GM12878 (cell line): ENCODE results near the gene CCDC172. TPM values are rescaled to one million over a fixed set of nuclear protein-coding genes. Genes with fewer than 3 reads are reported as not detected.

Experiments
- ATAC-seq: fragments of 200-7000 bp; cut with Tn5 transposase; 3 replicates; pipeline ENCODE4 v1.9.1; 2020; ENCODE audit warnings: mild to moderate bottlenecking, moderate library complexity
- BruUV-seq: library from RNA; stranded (reverse); fragments of 400-500 nt; replicated peaks from 2 replicates; lab custom pipeline; 2021; lab: Mats Ljungman, UMichigan
- CTCF ChIA-PET: fragments of 300-600 bp; sonication (Branson Sonifier 250); formaldehyde crosslinking; extraction: SDS; loops from one replicate; lab custom pipeline; 2021; ENCODE audit warnings: inconsistent platforms; lab: Yijun Ruan, JAX
- POLR2A ChIA-PET: fragments of 350-600 bp; formaldehyde crosslinking; extraction: SDS; loops from one replicate; lab custom pipeline; 2021; ENCODE audit warnings: inconsistent platforms; lab: Charles Lee
- RAD21 ChIA-PET: fragments of 300-600 bp; sonication (Branson Sonifier 250); formaldehyde crosslinking; loops from one replicate; lab custom pipeline; 2023; ENCODE audit warnings: antibody characterized with exemption; ENCODE audit not compliant: unreplicated experiment; lab: Charles Lee
- SMC1A ChIA-PET: fragments of 300-600 bp; sonication (Branson Sonifier 250); formaldehyde crosslinking; loops from one replicate; lab custom pipeline; 2023; ENCODE audit not compliant: unreplicated experiment, uncharacterized antibody; lab: Charles Lee
- DNase-seq: peaks from one replicate; pipeline ENCODE4 v3.0.0-alpha.2; 2011; ENCODE audit warnings: low read depth, low spot score
- FAIRE-seq: peaks from 3 replicates; lab custom pipeline; 2011; peaks lifted over from hg19 to GRCh38; lab: Jason Lieb, UNC
- H2AFZ ChIP-seq: 2 replicates; pipeline ENCODE4 v1.6.0; 2011; ENCODE audit warnings: low read depth, low read length, control low read depth; ENCODE audit not compliant: control insufficient read depth
- H3K27ac ChIP-seq: 2 replicates; pipeline ENCODE4 v1.5.1; 2011; ENCODE audit warnings: control low read depth; ENCODE audit not compliant: control insufficient read depth, insufficient read depth
- H3K27me3 ChIP-seq, 2 experiments: replicated peaks in 1 of 2; 2 replicates each; pipeline versions ENCODE4 v1.6.0 to v1.6.1; 2011; ENCODE audit warnings: low read length in 1 of 2; ENCODE audit not compliant: control insufficient read depth in 2 of 2, insufficient read depth in 2 of 2
- H3K36me3 ChIP-seq, 2 experiments: 2 replicates each; pipeline ENCODE4 v1.5.1; 2011; ENCODE audit warnings: low read length in 1 of 2; ENCODE audit not compliant: control insufficient read depth in 2 of 2, insufficient read depth in 2 of 2
- H3K4me1 ChIP-seq: 2 replicates; pipeline ENCODE4 v1.6.1; 2011; ENCODE audit warnings: mild to moderate bottlenecking, low read length, moderate library complexity, mixed read lengths; ENCODE audit not compliant: control insufficient read depth, insufficient read depth
- H3K4me2 ChIP-seq: 2 replicates; pipeline ENCODE4 v1.6.0; 2011; ENCODE audit warnings: control low read depth; ENCODE audit not compliant: control insufficient read depth, insufficient read depth
- H3K4me3 ChIP-seq: fragments of 200-600 bp; sonication (generic); 2 replicates; pipeline ENCODE4 v1.5.1; 2016
- H3K79me2 ChIP-seq: 2 replicates; pipeline ENCODE4 v1.6.0; 2011; ENCODE audit warnings: low read length; ENCODE audit not compliant: control insufficient read depth, insufficient read depth
- H3K9ac ChIP-seq: 2 replicates; pipeline ENCODE4 v1.8.0; 2011; ENCODE audit warnings: low read length, control low read depth, mixed read lengths; ENCODE audit not compliant: control insufficient read depth, insufficient read depth
- H3K9me3 ChIP-seq: replicated peaks from 3 replicates; pipeline ENCODE4 v1.5.1; 2011; ENCODE audit warnings: mild to moderate bottlenecking, low read length; ENCODE audit not compliant: control insufficient read depth, insufficient read depth
- H4K20me1 ChIP-seq: 2 replicates; pipeline ENCODE4 v1.6.0; 2011; ENCODE audit not compliant: control insufficient read depth, insufficient read depth
- ETV6 ChIP-seq, 2 experiments: fragments of 450-650 bp in 1 of 2; IDR thresholded peaks in 1 of 2; conservative IDR thresholded peaks in 1 of 2; 2 replicates each; pipeline ENCODE4 v1.6.1; 2014; ENCODE audit warnings: antibody characterized with exemption in 1 of 2, borderline replicate concordance in 1 of 2, low read depth in 1 of 2, mild to moderate bottlenecking in 1 of 2, moderate library complexity in 1 of 2
- SMAD1 ChIP-seq: fragments of 450-650 bp; IDR thresholded peaks from 2 replicates; pipeline ENCODE4 v1.6.1; 2018; ENCODE audit warnings: mild to moderate bottlenecking, low read depth; ENCODE audit not compliant: partially characterized antibody
- SRF ChIP-seq, 2 experiments: IDR thresholded peaks; 2 replicates each; pipeline ENCODE4 v1.6.1; 2011; ENCODE audit warnings: low read depth in 2 of 2, low read length in 2 of 2, mild to moderate bottlenecking in 1 of 2, moderate library complexity in 1 of 2
- WGBS: methylation state at CpG from one replicate; pipeline ENCODE4 v1.1.6; 2016; ENCODE audit warnings: low lambda C conversion rate; ENCODE audit not compliant: insufficient replicate concordance, insufficient coverage; ENCODE audit errors: missing lambda C conversion rate; 5-methylcytosine and 5-hydroxymethylcytosine counted together
- in situ Hi-C: fragments of 300-500 bp; cut with MboI; formaldehyde crosslinking; loops from 9 replicates; pipeline ENCODE4 v1.14.3; 2018; ENCODE audit warnings: mixed read lengths
- intact Hi-C: fragments of 100-400 bp; cut with micrococcal nuclease; formaldehyde crosslinking; loops from one replicate; pipeline ENCODE4 v1.14.2; 2022; ENCODE audit not compliant: unreplicated experiment
- polyA plus RNA-seq, 11 experiments: library from polyadenylated mRNA; depleted of rRNA in 4 of 11; unstranded in 6 of 11; stranded (reverse) in 5 of 11; fragments of >200 nt; fragmentation: Nextera tagmentation in 4 of 11; fragmentation: Illumina TruSeq in 1 of 11; extraction: Ambion mirVana in 4 of 11; extraction: Trizol in 1 of 11; gene quantifications; 1 replicate in 1 of 11; 2 replicates in 10 of 11; pipeline versions ENCODE4 v1.2.1 to v1.2.3, GENCODE V29; 2011 to 2016; ENCODE audit warnings: inconsistent platforms in 2 of 11, missing spikeins in 2 of 11, low read depth in 1 of 11
- total RNA-seq, 4 experiments: library from RNA; depleted of rRNA in 3 of 4; stranded (reverse); fragments of >200 nt in 3 of 4; fragmentation: Illumina TruSeq in 1 of 4; extraction: Trizol in 1 of 4; gene quantifications; 2 replicates each; pipeline versions ENCODE4 v1.2.1 to v1.2.3, GENCODE V29; 2013 to 2021
- TF ChIP-seq, protein P1 (sequence below): fragments of 450-650 bp; IDR thresholded peaks from 2 replicates; pipeline ENCODE4 v1.6.1; 2017; ENCODE audit warnings: low read depth, mild to moderate bottlenecking, moderate library complexity
- TF ChIP-seq, protein P2 (sequence below): fragments of 150-350 bp; IDR thresholded peaks from 2 replicates; pipeline ENCODE4 v1.6.1; 2014; ENCODE audit warnings: mild to moderate bottlenecking, low read depth, low read length

CCDC172 gene
- total and polyA plus RNA-seq, 10 of the 15 experiments (the other 5 are each of a cell fraction or from before 2014, with no cell fraction given), result not detected

GRCh38 chr10:116300542-116300941, 23.7 kb upstream of the CCDC172 start:
- Histone ChIP-seq H3K4me2 (no peak overlapping the region), H3K9me3 (no peaks in the 10 kb centered on the region), H2AFZ (no peak overlapping the region), H3K36me3 (no peaks in the 10 kb centered on the region), H3K4me3 (no peak overlapping the region), H3K4me1 (no peaks in the 10 kb centered on the region), H3K27ac (no peak overlapping the region), H4K20me1 (no peaks in the 10 kb centered on the region), H3K9ac (no peak overlapping the region), H3K27me3 (no peaks in the 10 kb centered on the region), H3K79me2 (no peaks in the 10 kb centered on the region)
- POLR2A ChIA-PET, result no interaction called here
- BruUV-seq, result no TSS peak
- in situ Hi-C loops (no loop called here), intact Hi-C loops (no loop called here)
- TF ChIP-seq ETV6 (conservative IDR thresholded peaks at IDR 0.05 in 1 of 2, IDR thresholded peaks at IDR 0.05 in 1 of 2; ENCODE audit: borderline replicate concordance in 1 of 2, low read depth in 1 of 2), result no peak
- TF ChIP-seq SMAD1, result no peak
- TF ChIP-seq, protein P1, sequence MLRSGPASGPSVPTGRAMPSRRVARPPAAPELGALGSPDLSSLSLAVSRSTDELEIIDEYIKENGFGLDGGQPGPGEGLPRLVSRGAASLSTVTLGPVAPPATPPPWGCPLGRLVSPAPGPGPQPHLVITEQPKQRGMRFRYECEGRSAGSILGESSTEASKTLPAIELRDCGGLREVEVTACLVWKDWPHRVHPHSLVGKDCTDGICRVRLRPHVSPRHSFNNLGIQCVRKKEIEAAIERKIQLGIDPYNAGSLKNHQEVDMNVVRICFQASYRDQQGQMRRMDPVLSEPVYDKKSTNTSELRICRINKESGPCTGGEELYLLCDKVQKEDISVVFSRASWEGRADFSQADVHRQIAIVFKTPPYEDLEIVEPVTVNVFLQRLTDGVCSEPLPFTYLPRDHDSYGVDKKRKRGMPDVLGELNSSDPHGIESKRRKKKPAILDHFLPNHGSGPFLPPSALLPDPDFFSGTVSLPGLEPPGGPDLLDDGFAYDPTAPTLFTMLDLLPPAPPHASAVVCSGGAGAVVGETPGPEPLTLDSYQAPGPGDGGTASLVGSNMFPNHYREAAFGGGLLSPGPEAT, result no peak
- TF ChIP-seq SRF (IDR thresholded peaks at IDR 0.05; ENCODE audit: low read depth in 2 of 2, low read length in 2 of 2), result no peak
- TF ChIP-seq, protein P2, sequence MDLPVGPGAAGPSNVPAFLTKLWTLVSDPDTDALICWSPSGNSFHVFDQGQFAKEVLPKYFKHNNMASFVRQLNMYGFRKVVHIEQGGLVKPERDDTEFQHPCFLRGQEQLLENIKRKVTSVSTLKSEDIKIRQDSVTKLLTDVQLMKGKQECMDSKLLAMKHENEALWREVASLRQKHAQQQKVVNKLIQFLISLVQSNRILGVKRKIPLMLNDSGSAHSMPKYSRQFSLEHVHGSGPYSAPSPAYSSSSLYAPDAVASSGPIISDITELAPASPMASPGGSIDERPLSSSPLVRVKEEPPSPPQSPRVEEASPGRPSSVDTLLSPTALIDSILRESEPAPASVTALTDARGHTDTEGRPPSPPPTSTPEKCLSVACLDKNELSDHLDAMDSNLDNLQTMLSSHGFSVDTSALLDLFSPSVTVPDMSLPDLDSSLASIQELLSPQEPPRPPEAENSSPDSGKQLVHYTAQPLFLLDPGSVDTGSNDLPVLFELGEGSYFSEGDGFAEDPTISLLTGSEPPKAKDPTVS, result no peak
- SMC1A ChIA-PET, result no interaction called here
- CTCF ChIA-PET, result no interaction called here
- RAD21 ChIA-PET, result no interaction called here
- FAIRE-seq, result no peak
- WGBS, result 95% methylated on average over 1 of the region's 1 CpG
- no peak for ATAC-seq
- no peak for DNase-seq
